CD4-positive, alpha-beta T cell (primary cell): ENCODE results near the gene TMEM131L. TPM values are rescaled to one million over a fixed set of nuclear protein-coding genes. Genes with fewer than 3 reads are reported as not detected.

Experiments used
- ATAC-seq: fragments of 200-7000 bp; cut with Tn5 transposase; one replicate; pipeline ENCODE4 v1.10.0; 2022; ENCODE audit warnings: mild to moderate bottlenecking; ENCODE audit not compliant: poor library complexity
- CTCF ChIA-PET: fragments of 350-600 bp; sonication (Branson Sonifier 250); formaldehyde crosslinking; loops from one replicate; lab custom pipeline; 2021; ENCODE audit warnings: antibody characterized with exemption, inconsistent platforms; lab: Charles Lee
- POLR2A ChIA-PET: fragments of 350-600 bp; sonication (Branson Sonifier 250); formaldehyde crosslinking; loops from one replicate; lab custom pipeline; 2021; ENCODE audit warnings: antibody characterized with exemption, inconsistent platforms; lab: Charles Lee
- DNase-seq, 14 experiments: peaks; one replicate each; pipeline ENCODE4 v3.0.0-alpha.2; 2013 to 2020; ENCODE audit warnings: mixed read lengths in 2 of 14
- H3K27ac ChIP-seq, 2 donors: one replicate each; pipeline versions ENCODE4 v1.5.1 to v1.7.0; 2013; ENCODE audit warnings: low read length in 2 of 2, low read depth in 1 of 2, mild to moderate bottlenecking in 1 of 2
- H3K27me3 ChIP-seq, 2 experiments: 1 replicate in 1 of 2; 2 replicates in 1 of 2; pipeline versions ENCODE4 v1.6.1 to v1.7.0; 2013; ENCODE audit warnings: low read length in 2 of 2, control low read depth in 1 of 2, mild to moderate bottlenecking in 1 of 2, moderate library complexity in 1 of 2; ENCODE audit not compliant: insufficient read depth in 2 of 2, control insufficient read depth in 1 of 2
- H3K36me3 ChIP-seq: one replicate; pipeline ENCODE4 v1.6.1; 2013; ENCODE audit warnings: low read length, control low read depth; ENCODE audit not compliant: insufficient read depth
- H3K4me1 ChIP-seq: one replicate; pipeline ENCODE4 v1.6.1; 2013; ENCODE audit warnings: low read length, control low read depth; ENCODE audit not compliant: insufficient read depth
- H3K4me3 ChIP-seq: one replicate; pipeline ENCODE4 v1.5.1; 2013; ENCODE audit warnings: mild to moderate bottlenecking, low read length, moderate library complexity
- H3K9me3 ChIP-seq, 2 experiments: 1 replicate in 1 of 2; 2 replicates in 1 of 2; pipeline versions ENCODE4 v1.6.1 to v1.7.0; 2013; ENCODE audit warnings: low read length in 2 of 2, mild to moderate bottlenecking in 2 of 2, control low read depth in 1 of 2, moderate library complexity in 1 of 2; ENCODE audit not compliant: control insufficient read depth in 1 of 2, insufficient read depth in 1 of 2
- H3K27ac Mint-ChIP-seq: one replicate; pipeline ENCODE4 v1.8.0; 2020; ENCODE audit warnings: mixed read lengths
- H3K27me3 Mint-ChIP-seq: one replicate; pipeline ENCODE4 v1.8.0; 2021; ENCODE audit warnings: mixed read lengths
- H3K36me3 Mint-ChIP-seq: one replicate; pipeline ENCODE4 v1.8.0; 2021; ENCODE audit warnings: low read depth, mixed read lengths
- H3K4me1 Mint-ChIP-seq: one replicate; pipeline ENCODE4 v1.8.0; 2021; ENCODE audit warnings: low read depth, mixed read lengths
- H3K4me3 Mint-ChIP-seq: one replicate; pipeline ENCODE4 v1.8.0; 2020; ENCODE audit warnings: mild to moderate bottlenecking, mixed read lengths
- H3K9me3 Mint-ChIP-seq: one replicate; pipeline ENCODE4 v1.8.0; 2020; ENCODE audit warnings: mixed read lengths
- intact Hi-C, 2 experiments: fragments of 100-400 bp; cut with DNase I in 1 of 2; cut with micrococcal nuclease in 1 of 2; formaldehyde crosslinking; loops; one replicate each; pipeline versions ENCODE4 v1.15.1 to v1.9.0; 2023 to 2025; cut with DNase I, micrococcal nuclease
- total RNA-seq, 174 experiments: library from RNA in 2 of 174; stranded (reverse) in 2 of 174; gene quantifications; one replicate each; pipeline ENCODE4 v1.2.3 and lab custom pipeline; 2021 to 2026
- TF ChIP-seq, protein P1 (sequence below): fragments of 200-600 bp; IDR thresholded peaks from one replicate; pipeline ENCODE4 v1.8.0; 2022; ENCODE audit warnings: antibody characterized with exemption, mild to moderate bottlenecking

TMEM131L gene
- total RNA-seq, 2 experiments from 2014 or later: 101 to 106 TPM

DNA sequence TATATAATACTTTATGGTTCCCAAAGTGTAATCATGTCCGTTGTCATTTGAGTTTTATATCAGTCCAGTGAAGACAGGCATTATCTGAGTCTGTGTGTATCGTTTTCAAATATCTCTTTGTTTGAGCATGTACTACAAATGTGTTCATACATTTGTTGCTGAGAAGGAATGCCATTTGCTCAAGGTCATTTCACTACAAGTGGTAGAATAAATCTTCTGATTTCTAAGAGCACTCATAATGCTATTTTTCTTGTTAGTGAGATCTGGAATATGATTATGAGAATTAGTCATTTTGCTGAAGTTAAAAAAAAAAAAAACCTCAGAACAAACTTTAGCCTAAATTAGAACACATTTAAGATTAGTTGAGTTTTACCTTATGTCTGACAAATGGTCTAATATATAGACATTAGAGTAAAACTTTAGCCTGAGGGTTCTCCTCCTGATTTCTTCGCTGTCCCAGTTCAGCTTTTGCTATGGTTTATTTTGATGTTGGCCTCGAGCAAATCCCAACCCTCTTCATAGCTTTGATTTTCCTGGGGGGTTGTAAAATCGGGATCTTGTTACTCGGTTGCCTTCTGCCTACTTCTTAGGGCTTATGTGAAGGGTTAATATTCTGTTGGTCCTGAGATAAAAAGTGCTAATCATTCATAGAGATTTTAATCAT lies 87.1 kb downstream of the TMEM131L start:
- Histone ChIP-seq H3K27me3 (no peaks in the 10 kb centered on the region), H3K4me3 (no peak overlapping the region), H3K27ac (no peak overlapping the region), H3K36me3 (peaks cover 53% of the 10 kb centered on the region), H3K4me1 (peaks cover 5% of the 10 kb centered on the region), H3K9me3 (no peaks in the 10 kb centered on the region)
- Mint-ChIP-seq H3K27me3 (no peaks in the 10 kb centered on the region), H3K4me1 (peaks cover 65% of the 10 kb centered on the region), H3K9me3 (no peaks in the 10 kb centered on the region), H3K4me3 (no peak overlapping the region), H3K36me3 (peaks cover 80% of the 10 kb centered on the region), H3K27ac (peak overlapping the region; percentile 21)
- TF ChIP-seq, protein P1, sequence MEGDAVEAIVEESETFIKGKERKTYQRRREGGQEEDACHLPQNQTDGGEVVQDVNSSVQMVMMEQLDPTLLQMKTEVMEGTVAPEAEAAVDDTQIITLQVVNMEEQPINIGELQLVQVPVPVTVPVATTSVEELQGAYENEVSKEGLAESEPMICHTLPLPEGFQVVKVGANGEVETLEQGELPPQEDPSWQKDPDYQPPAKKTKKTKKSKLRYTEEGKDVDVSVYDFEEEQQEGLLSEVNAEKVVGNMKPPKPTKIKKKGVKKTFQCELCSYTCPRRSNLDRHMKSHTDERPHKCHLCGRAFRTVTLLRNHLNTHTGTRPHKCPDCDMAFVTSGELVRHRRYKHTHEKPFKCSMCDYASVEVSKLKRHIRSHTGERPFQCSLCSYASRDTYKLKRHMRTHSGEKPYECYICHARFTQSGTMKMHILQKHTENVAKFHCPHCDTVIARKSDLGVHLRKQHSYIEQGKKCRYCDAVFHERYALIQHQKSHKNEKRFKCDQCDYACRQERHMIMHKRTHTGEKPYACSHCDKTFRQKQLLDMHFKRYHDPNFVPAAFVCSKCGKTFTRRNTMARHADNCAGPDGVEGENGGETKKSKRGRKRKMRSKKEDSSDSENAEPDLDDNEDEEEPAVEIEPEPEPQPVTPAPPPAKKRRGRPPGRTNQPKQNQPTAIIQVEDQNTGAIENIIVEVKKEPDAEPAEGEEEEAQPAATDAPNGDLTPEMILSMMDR: no peak
- ATAC-seq: no peak
- POLR2A ChIA-PET: interaction anchor here (1.4 kb wide), 1 partner anchor 12 kb away, joined by 3 read pairs; no protein-coding TSS in a partner anchor
- no peak for DNase-seq
- intact Hi-C loops: no loop called here
- CTCF ChIA-PET: interaction anchor here (2.9 kb wide), 1 partner anchor 21 kb away, joined by 8 read pairs; no protein-coding TSS in a partner anchor

DNA sequence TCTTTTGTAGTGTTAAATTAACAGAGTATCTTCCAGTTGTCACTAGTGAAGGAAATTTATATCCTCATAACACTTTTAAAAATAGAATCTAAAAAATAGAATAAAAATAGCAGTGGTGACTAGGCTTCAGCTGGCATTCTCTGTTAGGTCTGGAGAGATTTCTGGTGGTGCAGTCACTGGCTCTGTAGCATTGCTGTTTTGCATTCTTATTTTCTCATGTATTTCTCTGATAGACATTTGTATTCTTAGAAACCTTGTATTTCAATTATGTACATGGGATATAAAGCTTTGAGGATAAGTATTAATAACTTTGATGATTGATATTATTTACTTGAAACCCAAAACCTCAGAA lies 87.6 kb downstream of the TMEM131L start:
- Histone ChIP-seq H3K27me3 (no peaks in the 10 kb centered on the region), H3K36me3 (peaks cover 58% of the 10 kb centered on the region), H3K4me3 (no peak overlapping the region), H3K4me1 (peaks cover 3% of the 10 kb centered on the region), H3K9me3 (no peaks in the 10 kb centered on the region), H3K27ac (no peak overlapping the region)
- Mint-ChIP-seq H3K9me3 (no peaks in the 10 kb centered on the region), H3K4me1 (peaks cover 60% of the 10 kb centered on the region), H3K4me3 (no peak overlapping the region), H3K36me3 (peaks cover 80% of the 10 kb centered on the region), H3K27me3 (no peaks in the 10 kb centered on the region), H3K27ac (peak overlapping the region; percentile 21)
- DNase-seq (no peak), ATAC-seq (no peak)
- ChIA-PET POLR2A (interaction anchor here (1.4 kb wide), 1 partner anchor 12 kb away, joined by 3 read pairs; no protein-coding TSS in a partner anchor), CTCF (interaction anchor here (0.8 kb wide), 1 partner anchor 121 kb away, joined by 3 read pairs; no protein-coding TSS in a partner anchor)
- intact Hi-C loops: no loop called here
- TF ChIP-seq, protein P1: no peak

DNA sequence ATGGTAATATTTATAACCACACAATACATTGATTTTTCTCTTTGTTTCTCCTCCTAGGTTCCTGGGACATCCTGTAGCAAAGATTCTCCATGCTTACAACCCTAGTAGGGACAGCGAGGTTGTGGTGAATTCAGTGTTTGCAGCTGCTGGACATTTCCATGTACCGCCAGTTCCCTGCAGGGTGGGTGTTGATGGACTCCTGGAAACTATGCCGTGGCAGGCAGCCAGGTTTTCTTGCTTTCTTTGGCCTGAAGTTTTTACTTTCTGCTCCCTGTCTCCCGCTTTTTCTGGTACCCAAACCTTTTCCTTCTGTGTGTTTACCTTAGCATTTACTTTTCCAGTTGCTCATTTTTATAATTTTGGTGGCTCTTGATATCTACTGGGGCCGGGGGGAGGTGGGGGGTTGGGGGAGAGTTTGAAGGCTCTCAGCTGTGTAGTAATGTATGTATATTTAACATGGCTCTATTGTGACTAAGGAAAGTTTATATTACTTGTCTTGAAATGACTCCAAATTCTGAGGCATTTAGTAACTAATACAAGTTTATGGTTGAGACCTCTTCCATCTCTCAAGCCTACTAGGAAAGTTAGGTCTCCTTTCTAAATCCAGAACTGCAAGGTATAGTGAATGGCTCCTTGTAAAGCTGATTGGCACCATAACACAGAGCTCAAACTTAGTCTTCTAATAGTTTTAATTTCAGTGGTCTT lies 89.7 kb downstream of the TMEM131L start:
- H3K4me1 Mint-ChIP-seq: peaks cover 61% of the 10 kb centered on the region
- Histone ChIP-seq H3K27ac (no peak overlapping the region), H3K4me1 (no peaks in the 10 kb centered on the region), H3K36me3 (peaks cover 74% of the 10 kb centered on the region), H3K27me3 (no peaks in the 10 kb centered on the region), H3K9me3 (no peaks in the 10 kb centered on the region), H3K4me3 (no peak overlapping the region)
- peak overlapping the region; percentile 27 for H3K27ac Mint-ChIP-seq
- DNase-seq (no peak), ATAC-seq (no peak)
- ChIA-PET POLR2A (interaction anchor here (0.7 to 1.7 kb wide), 2 partner anchors 11 to 90 kb away, joined by 3 to 4 read pairs; partner anchors contain the start of gene TMEM131L), CTCF (interaction anchor here (1.3 kb wide), 1 partner anchor 18 kb away, joined by 3 read pairs; no protein-coding TSS in a partner anchor)
- intact Hi-C loops: no loop called here
- peaks cover 88% of the 10 kb centered on the region for H3K36me3 Mint-ChIP-seq
- H3K4me3 Mint-ChIP-seq: no peak overlapping the region
- no peaks in the 10 kb centered on the region for H3K27me3 Mint-ChIP-seq
- TF ChIP-seq, protein P1: no peak
- H3K9me3 Mint-ChIP-seq: peaks cover 2% of the 10 kb centered on the region
